Left ventricle myocardium inferior (tissue), 1 donor: ENCODE measurements around the gene ZNF768. TPM values are rescaled to one million over a fixed set of nuclear protein-coding genes. Genes with fewer than 3 reads are reported as not detected.

Source experiments
- DNase-seq: peaks from one replicate; pipeline ENCODE4 v3.0.0-alpha.2; 2020
- H3K27ac ChIP-seq: fragments of 200-600 bp; replicated peaks from 2 replicates; pipeline ENCODE4 v1.8.0; 2021
- H3K27me3 ChIP-seq: fragments of 200-600 bp; 2 replicates; pipeline ENCODE4 v1.8.0; 2021; ENCODE audit warnings: low read depth
- H3K36me3 ChIP-seq: fragments of 200-600 bp; 2 replicates; pipeline ENCODE4 v1.8.0; 2021
- H3K4me1 ChIP-seq: fragments of 200-600 bp; 2 replicates; pipeline ENCODE4 v1.8.0; 2021
- H3K4me3 ChIP-seq: fragments of 200-600 bp; 2 replicates; pipeline ENCODE4 v1.8.0; 2021; ENCODE audit warnings: mild to moderate bottlenecking, moderate library complexity
- H3K9me3 ChIP-seq: fragments of 200-600 bp; replicated peaks from 2 replicates; pipeline ENCODE4 v1.8.0; 2021
- CTCF ChIP-seq: fragments of 200-600 bp; IDR thresholded peaks from 2 replicates; pipeline ENCODE4 v1.8.0; 2021; ENCODE audit warnings: antibody characterized with exemption, mild to moderate bottlenecking, borderline replicate concordance
- intact Hi-C: fragments of 100-400 bp; cut with micrococcal nuclease; formaldehyde crosslinking; loops from one replicate; pipeline ENCODE4 v1.11.0; 2022
- total RNA-seq: library from RNA; stranded (reverse); fragmentation: NEBNext Ultra II Directional; extraction: Animal tissue kit (Norgen Biotek cat#: 25700); gene quantifications from one replicate; pipeline ENCODE4 v1.2.1, GENCODE V29; 2021
- donor health status: DM: no; HTN: yes; CAD: no; lungs with severe emphysema.

ZNF768 gene
- total RNA-seq, 1 donor from 2014 or later, result 61.1 TPM

GRCh38 chr16:30565984-30566383 is 39.6 kb upstream of the ZNF768 start:
- DNase-seq, result no peak
- no peaks in the 10 kb centered on the region for H3K9me3 ChIP-seq
- intact Hi-C loops, result no loop called here
- no peak for TF ChIP-seq CTCF
- no peaks in the 10 kb centered on the region for H3K27me3 ChIP-seq
- H3K27ac ChIP-seq, result no peak overlapping the region
- peaks cover 28% of the 10 kb centered on the region for H3K4me1 ChIP-seq
- no peak overlapping the region for H3K4me3 ChIP-seq
- no peaks in the 10 kb centered on the region for H3K36me3 ChIP-seq

GRCh38 chr16:30565526-30565925 is 39.2 kb upstream of the ZNF768 start:
- H3K4me1 ChIP-seq, result peaks cover 28% of the 10 kb centered on the region
- DNase-seq, result no peak
- no peak for TF ChIP-seq CTCF
- no peaks in the 10 kb centered on the region for H3K36me3 ChIP-seq
- intact Hi-C loops, result no loop called here
- H3K27ac ChIP-seq, result no peak overlapping the region
- no peaks in the 10 kb centered on the region for H3K27me3 ChIP-seq
- H3K9me3 ChIP-seq, result no peaks in the 10 kb centered on the region
- H3K4me3 ChIP-seq, result no peak overlapping the region

- Histone ChIP-seq H3K4me1 (peaks cover 27% of the 10 kb centered on the region), H3K27ac (peak overlapping the region; percentile 87), H3K9me3 (no peaks in the 10 kb centered on the region), H3K27me3 (no peaks in the 10 kb centered on the region), H3K36me3 (no peaks in the 10 kb centered on the region), H3K4me3 (peak overlapping the region; percentile 70)
- intact Hi-C loops, result no loop called here
- DNase-seq, result no peak
- TF ChIP-seq CTCF, result no peak
Observed at GRCh38 chr16:30562021-30562420, 35.7 kb upstream of the ZNF768 start.

- TF ChIP-seq CTCF, result no peak
- Histone ChIP-seq H3K27ac (peak overlapping the region; percentile 87), H3K4me1 (peaks cover 35% of the 10 kb centered on the region), H3K36me3 (peaks cover 1% of the 10 kb centered on the region), H3K27me3 (no peaks in the 10 kb centered on the region), H3K4me3 (peak overlapping the region; percentile 70), H3K9me3 (no peaks in the 10 kb centered on the region)
- no peak for DNase-seq
- intact Hi-C loops, result no loop called here
Observed at GRCh38 chr16:30561089-30561816, 34.9 kb upstream of the ZNF768 start.

- no peak for TF ChIP-seq CTCF
- H3K27ac ChIP-seq, result no peak overlapping the region
- no peaks in the 10 kb centered on the region for H3K9me3 ChIP-seq
- H3K36me3 ChIP-seq, result peaks cover 17% of the 10 kb centered on the region
- H3K4me3 ChIP-seq, result no peak overlapping the region
- DNase-seq, result no peak
- intact Hi-C loops, result no loop called here
- no peaks in the 10 kb centered on the region for H3K27me3 ChIP-seq
- H3K4me1 ChIP-seq, result peaks cover 51% of the 10 kb centered on the region
Observed at GRCh38 chr16:30559690-30560089, 33.3 kb upstream of the ZNF768 start.
